GM18907 (cell line): Measurements from ENCODE around the gene PXT1.

Source experiments
- ATAC-seq: cut with Tn5 transposase; IDR thresholded peaks from one replicate; pipeline ENCODE4 v1.9.1; 2021; ENCODE audit warnings: mild to moderate bottlenecking, moderate library complexity; ENCODE audit not compliant: unreplicated experiment

PXT1 gene

DNA sequence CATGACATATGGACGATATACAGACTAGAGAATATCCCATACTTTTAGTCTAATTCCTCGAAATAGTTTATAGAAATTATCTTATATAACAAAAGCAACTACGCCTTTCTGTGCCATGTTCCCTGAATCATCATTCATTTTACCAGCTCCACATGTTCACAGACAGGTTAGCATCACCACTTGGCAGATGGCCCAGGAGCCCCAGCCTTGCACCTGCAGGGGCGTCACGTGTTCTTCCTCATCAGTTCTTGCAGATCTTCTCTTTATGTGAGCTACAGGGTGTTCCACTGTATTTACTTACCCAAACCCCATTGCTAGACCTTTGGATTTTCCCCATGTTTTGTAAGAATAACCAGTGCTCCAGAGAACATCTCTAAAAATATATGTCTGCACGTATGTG lies 93.4 kb downstream of the PXT1 start:
- ATAC-seq: no peak

DNA sequence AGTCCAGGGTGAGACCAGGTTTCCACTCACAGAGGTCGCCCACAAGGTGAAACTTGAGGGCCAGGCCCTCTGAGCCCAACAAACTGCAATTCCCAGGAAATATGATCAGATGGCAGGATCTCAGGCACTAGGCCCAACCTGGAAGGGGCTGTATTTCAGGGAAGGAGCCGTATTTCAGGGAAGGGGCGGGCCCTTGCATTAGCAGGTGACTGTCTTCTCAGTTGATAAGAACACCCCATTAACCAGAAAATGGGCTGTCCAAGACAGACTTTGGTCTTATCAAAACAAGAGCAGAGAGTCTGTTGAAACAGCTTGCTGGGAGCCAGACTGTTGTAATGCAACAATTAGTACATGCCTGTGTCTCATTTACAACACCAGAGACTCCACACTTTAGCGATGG lies 95.0 kb downstream of the PXT1 start:
- no peak for ATAC-seq

- no peak for ATAC-seq
These were observed 96.0 kb downstream of the PXT1 start for GRCh38 chr6:36346486-36347273.

- ATAC-seq: no peak
These were observed 96.8 kb downstream of the PXT1 start for GRCh38 chr6:36345681-36346466.

GRCh38 chr6:36343109-36343680 lies 99.5 kb downstream of the PXT1 start:
- ATAC-seq: no peak

DNA sequence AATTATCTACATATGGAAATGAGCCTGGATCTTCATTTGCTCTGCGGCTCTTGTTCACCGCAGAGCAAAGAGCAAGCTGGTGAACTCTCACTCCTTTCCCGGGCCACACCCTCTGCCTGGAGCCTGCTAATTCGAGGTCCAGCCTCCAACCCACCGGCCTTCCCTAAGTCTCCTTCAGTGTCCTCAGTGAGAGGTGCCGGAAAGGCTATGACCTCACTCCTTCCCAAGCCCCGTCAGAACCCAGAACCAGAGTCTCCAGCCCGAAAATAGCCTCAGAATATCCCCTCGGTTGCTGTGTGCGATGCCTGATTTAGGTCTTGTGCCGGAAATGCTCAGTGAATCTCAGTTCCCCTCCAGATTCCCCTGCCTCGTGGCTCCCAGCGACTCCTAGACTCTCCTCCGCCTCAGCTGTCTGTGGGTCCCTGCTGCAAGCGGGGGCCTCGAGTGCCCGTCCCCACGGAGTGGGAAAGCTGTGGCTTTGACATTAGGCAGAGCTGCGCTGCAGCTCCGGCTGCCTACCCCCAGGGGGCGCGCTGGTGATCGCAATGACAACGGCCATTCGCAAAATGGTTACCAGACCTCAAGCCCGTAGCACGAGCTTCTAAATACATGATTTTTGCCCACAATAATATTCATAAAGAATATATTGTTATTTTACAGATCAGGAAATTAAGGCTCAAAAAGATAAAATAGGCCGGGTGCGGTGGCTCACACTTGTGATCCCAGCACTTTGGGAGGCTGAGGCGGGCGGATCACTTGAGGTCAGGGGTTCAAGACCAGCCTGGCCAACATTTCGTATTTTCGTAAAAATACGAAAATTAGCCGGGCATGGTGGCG lies 101.8 kb downstream of the PXT1 start:
- no peak for ATAC-seq
